NCI-H2227 (cell line): ENCODE measurements around the gene LRBA.
"Not testable (repeated sequence)": the region's sequence is repeated elsewhere in the genome, so short reads cannot be mapped to it uniquely, and the experiment has no call there.

Source experiments
- DNase-seq: peaks from one replicate; lab custom pipeline; 2025; ENCODE audit not compliant: unreplicated experiment; lab: John Stamatoyannopoulos, UW

LRBA gene

GRCh38 chr4:150974252-150974640 is 40.8 kb downstream of the LRBA start:
- DNase-seq: no peak

- no peak for DNase-seq
Observed at GRCh38 chr4:150973626-150974251, 41.3 kb downstream of the LRBA start.

GRCh38 chr4:150972592-150972991 is 42.5 kb downstream of the LRBA start:
- no peak for DNase-seq

GRCh38 chr4:150971901-150972300 is 43.2 kb downstream of the LRBA start:
- DNase-seq: no peak

GRCh38 chr4:150970685-150971151 is 44.4 kb downstream of the LRBA start:
- DNase-seq: no peak

- no peak for DNase-seq
Observed at GRCh38 chr4:150964754-150965153, 50.3 kb downstream of the LRBA start.

- not testable (repeated sequence) for DNase-seq
Observed at GRCh38 chr4:150963602-150964345, 51.3 kb downstream of the LRBA start.

GRCh38 chr4:150962245-150962644 is 52.8 kb downstream of the LRBA start:
- DNase-seq: no peak

GRCh38 chr4:150961566-150961965 is 53.5 kb downstream of the LRBA start:
- no peak for DNase-seq

- DNase-seq: no peak
Observed at GRCh38 chr4:150960818-150961217, 54.3 kb downstream of the LRBA start.

GRCh38 chr4:150960079-150960478 is 55.0 kb downstream of the LRBA start:
- no peak for DNase-seq

GRCh38 chr4:150957981-150958380 is 57.1 kb downstream of the LRBA start:
- DNase-seq: not testable (repeated sequence)

- not testable (repeated sequence) for DNase-seq
Observed at GRCh38 chr4:150957095-150957494, 58.0 kb downstream of the LRBA start.

GRCh38 chr4:150953916-150954315 is 61.2 kb downstream of the LRBA start:
- not testable (repeated sequence) for DNase-seq

GRCh38 chr4:150952167-150952845 is 62.8 kb downstream of the LRBA start:
- no peak for DNase-seq

GRCh38 chr4:150950657-150951288 is 64.3 kb downstream of the LRBA start:
- DNase-seq: no peak

- no peak for DNase-seq
Observed at GRCh38 chr4:150949943-150950342, 65.1 kb downstream of the LRBA start.

GRCh38 chr4:150949342-150949741 is 65.7 kb downstream of the LRBA start:
- no peak for DNase-seq

GRCh38 chr4:150948710-150949109 is 66.4 kb downstream of the LRBA start:
- no peak for DNase-seq

GRCh38 chr4:150948074-150948473 is 67.0 kb downstream of the LRBA start:
- no peak for DNase-seq

- no peak for DNase-seq
Observed at GRCh38 chr4:150944660-150945059, 70.4 kb downstream of the LRBA start.

- DNase-seq: no peak
Observed at GRCh38 chr4:150943818-150944217, 71.3 kb downstream of the LRBA start.
